Fibroblast of villous mesenchyme (primary cell): ENCODE data around the gene ARHGEF11. TPM values are rescaled to one million over a fixed set of nuclear protein-coding genes. Genes with fewer than 3 reads are reported as not detected.

Source experiments
- DNase-seq: peaks from one replicate; pipeline ENCODE4 v3.0.0-alpha.2; 2010; ENCODE audit warnings: low read depth
- H3K4me3 ChIP-seq: 2 replicates; pipeline ENCODE4 v1.5.1; 2011; ENCODE audit warnings: low read depth, mild to moderate bottlenecking, low read length
- CTCF ChIP-seq: IDR thresholded peaks from 2 replicates; pipeline ENCODE4 v1.5.1; 2012; ENCODE audit warnings: low read depth, mild to moderate bottlenecking, low read length; ENCODE audit not compliant: insufficient read depth
- total RNA-seq: library from RNA; depleted of rRNA; stranded (reverse); fragments of >200 nt; gene quantifications from 2 replicates; pipeline ENCODE4 v1.2.3, GENCODE V29; 2012

ARHGEF11 gene
- total RNA-seq, 1 donor = 34.1 TPM

GRCh38 chr1:156924478-156925153 is 120.9 kb downstream of the ARHGEF11 start:
- no peak for TF ChIP-seq CTCF
- H3K4me3 ChIP-seq = no peak overlapping the region
- no peak for DNase-seq

GRCh38 chr1:156923670-156924477 is 121.7 kb downstream of the ARHGEF11 start:
- no peak for TF ChIP-seq CTCF
- no peak for DNase-seq
- no peak overlapping the region for H3K4me3 ChIP-seq

- H3K4me3 ChIP-seq = no peak overlapping the region
- no peak for DNase-seq
- TF ChIP-seq CTCF = no peak
Observed at GRCh38 chr1:156922986-156923669, 122.4 kb downstream of the ARHGEF11 start.

- H3K4me3 ChIP-seq = no peak overlapping the region
- DNase-seq = no peak
- no peak for TF ChIP-seq CTCF
Observed at GRCh38 chr1:156921053-156921529, 124.5 kb downstream of the ARHGEF11 start.

- peak; percentile 83 for DNase-seq
- peak within 1 kb of the TSS; percentile 48 for H3K4me3 ChIP-seq
- peak; percentile 92 for TF ChIP-seq CTCF
Observed at GRCh38 chr1:156920233-156921052, 125.1 kb downstream of the ARHGEF11 start, which contains the start of gene LRRC71. TSS of gene LRRC71 (plus strand) at chr1:156920632. CDS start at chr1:156920804, 172 bp downstream.

DNA sequence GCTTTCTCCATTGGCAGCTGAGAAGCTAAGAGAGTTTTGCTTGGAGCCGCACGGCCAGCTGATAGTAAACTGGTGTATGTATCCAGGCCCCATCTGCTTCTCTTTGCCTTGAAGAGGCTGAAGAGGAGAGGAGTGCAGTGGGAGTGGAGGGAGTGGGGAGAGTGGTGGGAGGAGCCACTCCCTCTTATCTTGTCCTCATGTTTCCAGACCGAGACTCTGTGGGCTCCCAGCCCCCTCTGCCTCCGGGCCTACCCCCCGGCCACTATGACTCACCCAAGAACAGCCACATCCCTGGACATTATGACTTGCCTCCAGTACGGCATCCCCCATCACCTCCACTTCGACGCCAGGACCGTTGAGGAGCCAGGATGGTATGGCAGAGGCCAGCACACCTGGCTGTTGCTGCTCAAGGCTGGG is 131.1 kb downstream of the ARHGEF11 start:
- peak; percentile 83 for DNase-seq
- no peak overlapping the region for H3K4me3 ChIP-seq
- no peak for TF ChIP-seq CTCF
